H1 (cell line): ENCODE measurements around the gene DGKD. TPM values are rescaled to one million over a fixed set of nuclear protein-coding genes. Genes with fewer than 3 reads are reported as not detected.

Experiments
- BRCA1 ChIP-seq: IDR thresholded peaks from 2 replicates; pipeline ENCODE4 v1.6.1; 2012; ENCODE audit warnings: low read depth, low read length, improper control_type of control experiment
- EP300 ChIP-seq, 2 experiments: IDR thresholded peaks; 1 replicate in 1 of 2; 2 replicates in 1 of 2; pipeline ENCODE4 v1.6.1; 2011 to 2012; ENCODE audit warnings: low read depth in 2 of 2, low read length in 2 of 2, mild to moderate bottlenecking in 2 of 2, borderline replicate concordance in 1 of 2, inconsistent platforms in 1 of 2, moderate library complexity in 1 of 2
- EZH2 ChIP-seq: fragments of 200-600 bp; sonication (generic); IDR thresholded peaks from 2 replicates; pipeline ENCODE4 v1.7.1; 2012; ENCODE audit warnings: low read depth, mild to moderate bottlenecking, moderate library complexity, low read length, inconsistent platforms; ENCODE audit not compliant: severe bottlenecking
- GABPA ChIP-seq: IDR thresholded peaks from 2 replicates; pipeline ENCODE4 v1.6.1; 2011; ENCODE audit warnings: mild to moderate bottlenecking, low read length, moderate library complexity, borderline replicate concordance; ENCODE audit not compliant: insufficient read depth
- TAF1 ChIP-seq: IDR thresholded peaks from 2 replicates; pipeline ENCODE4 v1.6.1; 2011; ENCODE audit warnings: mild to moderate bottlenecking, low read depth, low read length
- polyA plus RNA-seq, 7 experiments: library from polyadenylated mRNA; depleted of rRNA in 3 of 7; stranded (reverse) in 5 of 7; unstranded in 2 of 7; fragments of >200 nt in 5 of 7; fragments of 200-250 nt in 2 of 7; gene quantifications; 1 replicate in 5 of 7; 2 replicates in 1 of 7; 4 replicates in 1 of 7; pipeline versions ENCODE4 v1.2.1 to v1.2.3, GENCODE V29; 2011 to 2013; ENCODE audit warnings: missing spikeins in 2 of 7, mixed read lengths in 2 of 7
- total RNA-seq: library from RNA; stranded (reverse); fragmentation: NEBNext Ultra II Directional; extraction: Animal tissue kit (Norgen Biotek cat#: 25700); gene quantifications from 2 replicates; pipeline ENCODE4 v1.2.1, GENCODE V29; 2021
- TF ChIP-seq, protein P1 (sequence below), 3 experiments: IDR thresholded peaks; 1 replicate in 2 of 3; 2 replicates in 1 of 3; pipeline versions ENCODE4 v1.5.1 to v1.6.1; 2011; ENCODE audit warnings: low read length in 3 of 3, mild to moderate bottlenecking in 3 of 3, inconsistent platforms in 2 of 3, low read depth in 1 of 3, moderate library complexity in 1 of 3; ENCODE audit not compliant: insufficient read depth in 1 of 3; ENCODE audit errors: control extremely low read depth in 1 of 3

The DGKD gene
- total and polyA plus RNA-seq, 2 of the 8 experiments (the other 6 are each of a cell fraction or from before 2014, with no cell fraction given): 7.7 to 30.9 TPM

DNA sequence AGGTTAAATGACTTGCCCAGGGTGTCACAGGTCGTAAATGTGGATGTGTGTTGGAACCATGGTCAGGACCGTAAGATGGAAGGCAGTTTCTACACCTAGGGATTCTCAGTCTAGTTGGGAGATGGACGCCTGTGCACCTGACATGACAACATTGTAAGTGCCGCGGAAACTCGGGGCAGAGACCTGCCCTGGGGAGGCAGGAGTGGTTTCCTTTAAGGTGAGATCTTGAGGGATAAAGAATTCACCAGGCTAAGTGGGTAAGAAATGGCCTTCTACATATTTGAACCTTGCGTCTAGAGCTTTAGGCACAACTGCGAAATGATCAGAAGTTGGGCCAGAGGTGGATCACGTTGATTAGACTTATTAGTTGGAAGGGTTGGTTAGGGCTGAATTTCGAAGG, 1.6 kb downstream of the DGKD start (continued):
- TF ChIP-seq EZH2 (no peak), TAF1 (no peak), EP300 (IDR thresholded peaks at IDR 0.05; ENCODE audit: borderline replicate concordance in 1 of 2, low read depth in 2 of 2, low read length in 2 of 2) (no peak), BRCA1 (no peak), GABPA (no peak)
- TF ChIP-seq, protein P1, sequence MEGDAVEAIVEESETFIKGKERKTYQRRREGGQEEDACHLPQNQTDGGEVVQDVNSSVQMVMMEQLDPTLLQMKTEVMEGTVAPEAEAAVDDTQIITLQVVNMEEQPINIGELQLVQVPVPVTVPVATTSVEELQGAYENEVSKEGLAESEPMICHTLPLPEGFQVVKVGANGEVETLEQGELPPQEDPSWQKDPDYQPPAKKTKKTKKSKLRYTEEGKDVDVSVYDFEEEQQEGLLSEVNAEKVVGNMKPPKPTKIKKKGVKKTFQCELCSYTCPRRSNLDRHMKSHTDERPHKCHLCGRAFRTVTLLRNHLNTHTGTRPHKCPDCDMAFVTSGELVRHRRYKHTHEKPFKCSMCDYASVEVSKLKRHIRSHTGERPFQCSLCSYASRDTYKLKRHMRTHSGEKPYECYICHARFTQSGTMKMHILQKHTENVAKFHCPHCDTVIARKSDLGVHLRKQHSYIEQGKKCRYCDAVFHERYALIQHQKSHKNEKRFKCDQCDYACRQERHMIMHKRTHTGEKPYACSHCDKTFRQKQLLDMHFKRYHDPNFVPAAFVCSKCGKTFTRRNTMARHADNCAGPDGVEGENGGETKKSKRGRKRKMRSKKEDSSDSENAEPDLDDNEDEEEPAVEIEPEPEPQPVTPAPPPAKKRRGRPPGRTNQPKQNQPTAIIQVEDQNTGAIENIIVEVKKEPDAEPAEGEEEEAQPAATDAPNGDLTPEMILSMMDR (IDR thresholded peaks at IDR 0.05; ENCODE audit: control extremely low read depth in 1 of 3, insufficient read depth in 1 of 3, low read depth in 1 of 3, low read length in 3 of 3): no peak
